ENCODE measurements around the gene MAN2B1.

DNA sequence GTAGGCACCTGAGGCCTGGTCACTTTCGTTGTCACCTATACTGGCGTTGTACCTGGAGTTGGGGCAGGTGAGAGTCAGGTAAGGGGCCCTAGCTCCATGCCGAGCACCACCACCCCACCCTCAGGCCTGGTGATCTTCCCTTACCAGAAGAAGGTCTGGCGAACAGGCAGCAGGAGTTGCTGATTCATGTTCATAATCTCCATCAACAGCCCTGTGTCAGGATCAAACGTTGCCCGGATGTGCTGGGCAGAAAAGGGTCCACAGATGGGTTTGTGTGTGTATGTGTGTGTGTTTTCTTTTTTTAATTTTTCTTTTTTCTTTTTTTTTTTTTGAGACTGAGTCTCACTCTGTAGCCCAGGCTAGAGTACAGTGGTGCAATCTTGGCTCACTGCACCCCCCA lies 14.3 kb downstream of the MAN2B1 start:
- TF ChIP-seq, protein P1, sequence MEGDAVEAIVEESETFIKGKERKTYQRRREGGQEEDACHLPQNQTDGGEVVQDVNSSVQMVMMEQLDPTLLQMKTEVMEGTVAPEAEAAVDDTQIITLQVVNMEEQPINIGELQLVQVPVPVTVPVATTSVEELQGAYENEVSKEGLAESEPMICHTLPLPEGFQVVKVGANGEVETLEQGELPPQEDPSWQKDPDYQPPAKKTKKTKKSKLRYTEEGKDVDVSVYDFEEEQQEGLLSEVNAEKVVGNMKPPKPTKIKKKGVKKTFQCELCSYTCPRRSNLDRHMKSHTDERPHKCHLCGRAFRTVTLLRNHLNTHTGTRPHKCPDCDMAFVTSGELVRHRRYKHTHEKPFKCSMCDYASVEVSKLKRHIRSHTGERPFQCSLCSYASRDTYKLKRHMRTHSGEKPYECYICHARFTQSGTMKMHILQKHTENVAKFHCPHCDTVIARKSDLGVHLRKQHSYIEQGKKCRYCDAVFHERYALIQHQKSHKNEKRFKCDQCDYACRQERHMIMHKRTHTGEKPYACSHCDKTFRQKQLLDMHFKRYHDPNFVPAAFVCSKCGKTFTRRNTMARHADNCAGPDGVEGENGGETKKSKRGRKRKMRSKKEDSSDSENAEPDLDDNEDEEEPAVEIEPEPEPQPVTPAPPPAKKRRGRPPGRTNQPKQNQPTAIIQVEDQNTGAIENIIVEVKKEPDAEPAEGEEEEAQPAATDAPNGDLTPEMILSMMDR (IDR thresholded peaks at IDR 0.05; ENCODE audit: low read length) = no peak
- TF ChIP-seq EZH2 (optimal IDR thresholded peaks at IDR 0.05; ENCODE audit: low read depth, low read length) = no peak

Data from MM.1S (cell line).